ENCODE results near the gene PDHX.
"Not testable (repeated sequence)": the region's sequence is repeated elsewhere in the genome, so short reads cannot be mapped to it uniquely, and the experiment has no call there.

Gene PDHX

GRCh38 chr11:34997952-34998528 is 81.6 kb downstream of the PDHX start:
- no peak for FAIRE-seq

GRCh38 chr11:34999453-34999852 is 83.0 kb downstream of the PDHX start:
- no peak for FAIRE-seq

- no peak for FAIRE-seq
Observed at GRCh38 chr11:35003186-35003585, 86.8 kb downstream of the PDHX start.

GRCh38 chr11:35003658-35004057 is 87.2 kb downstream of the PDHX start:
- no peak for FAIRE-seq

- FAIRE-seq = no peak
Observed at GRCh38 chr11:35005141-35005780, 88.8 kb downstream of the PDHX start.

- FAIRE-seq = no peak
Observed at GRCh38 chr11:35006389-35007128, 90.1 kb downstream of the PDHX start.

GRCh38 chr11:35007277-35007676 is 90.9 kb downstream of the PDHX start:
- FAIRE-seq = no peak

GRCh38 chr11:35009191-35009943 is 92.9 kb downstream of the PDHX start:
- no peak for FAIRE-seq

- no peak for FAIRE-seq
Observed at GRCh38 chr11:35009944-35010342, 93.5 kb downstream of the PDHX start.

GRCh38 chr11:35010654-35011053 is 94.2 kb downstream of the PDHX start:
- no peak for FAIRE-seq

GRCh38 chr11:35011389-35011788 is 95.0 kb downstream of the PDHX start:
- no peak for FAIRE-seq

- FAIRE-seq = no peak
Observed at GRCh38 chr11:35011944-35012343, 95.5 kb downstream of the PDHX start.

- no peak for FAIRE-seq
Observed at GRCh38 chr11:35012467-35013191, 96.2 kb downstream of the PDHX start.

- no peak for FAIRE-seq
Observed at GRCh38 chr11:35013514-35014233, 97.3 kb downstream of the PDHX start.

GRCh38 chr11:35014346-35014745 is 97.9 kb downstream of the PDHX start:
- no peak for FAIRE-seq

GRCh38 chr11:35015621-35016387 is 99.4 kb downstream of the PDHX start:
- no peak for FAIRE-seq

GRCh38 chr11:35016916-35017315 is 100.5 kb downstream of the PDHX start:
- FAIRE-seq = no peak

GRCh38 chr11:35017528-35018342 is 101.3 kb downstream of the PDHX start:
- FAIRE-seq = no peak

GRCh38 chr11:35021589-35021988 is 105.2 kb downstream of the PDHX start:
- FAIRE-seq = no peak

GRCh38 chr11:35023940-35024339 is 107.5 kb downstream of the PDHX start:
- not testable (repeated sequence) for FAIRE-seq
